ENCODE measurements around the gene SH3TC2.

DNA sequence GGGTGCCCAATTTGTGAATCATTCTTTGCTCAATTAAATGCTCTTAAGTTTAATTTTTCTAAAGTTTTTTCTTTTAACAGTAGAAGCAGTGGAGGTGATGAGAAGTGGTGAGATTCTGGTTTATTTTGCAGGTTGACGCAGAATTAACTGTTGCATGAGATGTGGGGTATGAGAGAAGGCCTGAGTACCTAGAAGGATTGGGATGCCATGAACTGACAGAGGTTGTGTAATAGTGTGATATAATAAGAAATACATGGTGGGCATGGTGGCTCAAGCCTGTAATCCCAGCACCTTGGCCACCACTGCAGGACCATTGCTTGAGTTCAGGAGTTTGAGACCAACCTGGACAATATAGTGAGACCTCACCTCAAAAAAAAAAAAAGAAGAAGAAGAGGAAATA, 8.4 kb upstream of the SH3TC2 start:
- TF ChIP-seq, protein P1, sequence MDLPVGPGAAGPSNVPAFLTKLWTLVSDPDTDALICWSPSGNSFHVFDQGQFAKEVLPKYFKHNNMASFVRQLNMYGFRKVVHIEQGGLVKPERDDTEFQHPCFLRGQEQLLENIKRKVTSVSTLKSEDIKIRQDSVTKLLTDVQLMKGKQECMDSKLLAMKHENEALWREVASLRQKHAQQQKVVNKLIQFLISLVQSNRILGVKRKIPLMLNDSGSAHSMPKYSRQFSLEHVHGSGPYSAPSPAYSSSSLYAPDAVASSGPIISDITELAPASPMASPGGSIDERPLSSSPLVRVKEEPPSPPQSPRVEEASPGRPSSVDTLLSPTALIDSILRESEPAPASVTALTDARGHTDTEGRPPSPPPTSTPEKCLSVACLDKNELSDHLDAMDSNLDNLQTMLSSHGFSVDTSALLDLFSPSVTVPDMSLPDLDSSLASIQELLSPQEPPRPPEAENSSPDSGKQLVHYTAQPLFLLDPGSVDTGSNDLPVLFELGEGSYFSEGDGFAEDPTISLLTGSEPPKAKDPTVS (IDR thresholded peaks at IDR 0.05; ENCODE audit: low read depth, low read length), result no peak
- no peak for TF ChIP-seq ZNF24 (IDR thresholded peaks at IDR 0.05)
- TF ChIP-seq JUNB (IDR thresholded peaks at IDR 0.05), result no peak
- TF ChIP-seq, protein P2, sequence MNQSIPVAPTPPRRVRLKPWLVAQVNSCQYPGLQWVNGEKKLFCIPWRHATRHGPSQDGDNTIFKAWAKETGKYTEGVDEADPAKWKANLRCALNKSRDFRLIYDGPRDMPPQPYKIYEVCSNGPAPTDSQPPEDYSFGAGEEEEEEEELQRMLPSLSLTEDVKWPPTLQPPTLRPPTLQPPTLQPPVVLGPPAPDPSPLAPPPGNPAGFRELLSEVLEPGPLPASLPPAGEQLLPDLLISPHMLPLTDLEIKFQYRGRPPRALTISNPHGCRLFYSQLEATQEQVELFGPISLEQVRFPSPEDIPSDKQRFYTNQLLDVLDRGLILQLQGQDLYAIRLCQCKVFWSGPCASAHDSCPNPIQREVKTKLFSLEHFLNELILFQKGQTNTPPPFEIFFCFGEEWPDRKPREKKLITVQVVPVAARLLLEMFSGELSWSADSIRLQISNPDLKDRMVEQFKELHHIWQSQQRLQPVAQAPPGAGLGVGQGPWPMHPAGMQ (IDR thresholded peaks at IDR 0.05; ENCODE audit: borderline replicate concordance), result no peak

All from GM12878 (cell line).